NCI-H1105 treated with DMSO at 0.1 percent for 48 hours (cell line): ENCODE results near the gene NOSTRIN.
"Not testable (repeated sequence)": the region's sequence is repeated elsewhere in the genome, so short reads cannot be mapped to it uniquely, and the experiment has no call there.

ENCODE experiments used
- DNase-seq: peaks from one replicate; lab custom pipeline; 2025; lab: John Stamatoyannopoulos, UW

The NOSTRIN gene

GRCh38 chr2:168789776-168790175, 12.7 kb upstream of the NOSTRIN start:
- no peak for DNase-seq

GRCh38 chr2:168790226-168790902, 12.1 kb upstream of the NOSTRIN start:
- DNase-seq, result no peak

GRCh38 chr2:168791140-168791539, 11.3 kb upstream of the NOSTRIN start:
- DNase-seq, result not testable (repeated sequence)

GRCh38 chr2:168793596-168793995, 8.8 kb upstream of the NOSTRIN start:
- no peak for DNase-seq

GRCh38 chr2:168794968-168795367, 7.5 kb upstream of the NOSTRIN start:
- no peak for DNase-seq

GRCh38 chr2:168796090-168796577, 6.3 kb upstream of the NOSTRIN start:
- DNase-seq, result no peak

GRCh38 chr2:168796583-168797285, 5.7 kb upstream of the NOSTRIN start:
- DNase-seq, result no peak

- DNase-seq, result no peak
Measured at GRCh38 chr2:168797286-168797655, 5.2 kb upstream of the NOSTRIN start.

GRCh38 chr2:168798076-168798887, 4.2 kb upstream of the NOSTRIN start:
- DNase-seq, result no peak

GRCh38 chr2:168798888-168799410, 3.5 kb upstream of the NOSTRIN start:
- DNase-seq, result no peak

GRCh38 chr2:168801471-168801870, 966 bp upstream of the NOSTRIN start:
- DNase-seq, result no peak

GRCh38 chr2:168802859-168803725, 655 bp downstream of the NOSTRIN start:
- no peak for DNase-seq

- DNase-seq, result no peak
Measured at GRCh38 chr2:168804214-168804613, 1.8 kb downstream of the NOSTRIN start.

GRCh38 chr2:168805615-168806014, 3.2 kb downstream of the NOSTRIN start:
- DNase-seq, result no peak

- DNase-seq, result no peak
Measured at GRCh38 chr2:168809537-168809936, 7.1 kb downstream of the NOSTRIN start.

GRCh38 chr2:168810235-168810634, 7.8 kb downstream of the NOSTRIN start:
- no peak for DNase-seq

GRCh38 chr2:168811696-168812095, 9.3 kb downstream of the NOSTRIN start:
- no peak for DNase-seq

- no peak for DNase-seq
Measured at GRCh38 chr2:168814046-168814445, 11.6 kb downstream of the NOSTRIN start.

- no peak for DNase-seq
Measured at GRCh38 chr2:168814939-168815907, 12.8 kb downstream of the NOSTRIN start.

GRCh38 chr2:168816369-168816768, 13.9 kb downstream of the NOSTRIN start:
- DNase-seq, result no peak
